ES-I3 (cell line): ENCODE results near the gene PRR11.
"Not testable (repeated sequence)": the region's sequence is repeated elsewhere in the genome, so short reads cannot be mapped to it uniquely, and the experiment has no call there.

ENCODE experiments used
- H3K36me3 ChIP-seq: 2 replicates; pipeline ENCODE4 v1.6.1; 2013; ENCODE audit warnings: mild to moderate bottlenecking, low read length, control low read depth, moderate library complexity; ENCODE audit not compliant: insufficient read depth
- H3K4me1 ChIP-seq: 2 replicates; pipeline ENCODE4 v1.6.1; 2013; ENCODE audit warnings: mild to moderate bottlenecking, control low read depth, low read length; ENCODE audit not compliant: insufficient read depth
- H3K9ac ChIP-seq: 2 replicates; pipeline ENCODE4 v1.6.1; 2013; ENCODE audit warnings: low read depth, mild to moderate bottlenecking, low read length, moderate library complexity
- H3K9me3 ChIP-seq: 2 replicates; pipeline ENCODE4 v1.6.1; 2013; ENCODE audit warnings: mild to moderate bottlenecking, low read length, moderate library complexity; ENCODE audit not compliant: control insufficient read depth, insufficient read depth

The PRR11 gene

GRCh38 chr17:59138339-59138738, 17.2 kb upstream of the PRR11 start:
- not testable (repeated sequence) for H3K9me3 ChIP-seq, H3K4me1 ChIP-seq, H3K9ac ChIP-seq, H3K36me3 ChIP-seq

- no peak overlapping the region for H3K9ac ChIP-seq
- H3K9me3 ChIP-seq = no peaks in the 10 kb centered on the region
- no peaks in the 10 kb centered on the region for H3K4me1 ChIP-seq
- no peaks in the 10 kb centered on the region for H3K36me3 ChIP-seq
Measured at GRCh38 chr17:59139939-59140338, 15.6 kb upstream of the PRR11 start.

GRCh38 chr17:59141860-59142259, 13.7 kb upstream of the PRR11 start:
- H3K36me3 ChIP-seq = no peaks in the 10 kb centered on the region
- H3K9ac ChIP-seq = no peak overlapping the region
- H3K9me3 ChIP-seq = no peaks in the 10 kb centered on the region
- no peaks in the 10 kb centered on the region for H3K4me1 ChIP-seq

GRCh38 chr17:59145571-59146096, 9.9 kb upstream of the PRR11 start:
- H3K36me3 ChIP-seq = no peaks in the 10 kb centered on the region

GRCh38 chr17:59149051-59149450, 6.5 kb upstream of the PRR11 start:
- H3K9ac ChIP-seq = no peak overlapping the region

More at GRCh38 chr17:59145571-59146096, 9.9 kb upstream of the PRR11 start:
- H3K4me1 ChIP-seq = no peaks in the 10 kb centered on the region
- no peaks in the 10 kb centered on the region for H3K9me3 ChIP-seq
- no peak overlapping the region for H3K9ac ChIP-seq

GRCh38 chr17:59149841-59150511, 5.6 kb upstream of the PRR11 start:
- Histone ChIP-seq H3K9me3 (no peaks in the 10 kb centered on the region), H3K9ac (no peak overlapping the region), H3K36me3 (no peaks in the 10 kb centered on the region), H3K4me1 (peaks cover 9% of the 10 kb centered on the region; the same call in 1 of the 2 replicates)

More at GRCh38 chr17:59149051-59149450, 6.5 kb upstream of the PRR11 start:
- Histone ChIP-seq H3K9me3 (no peaks in the 10 kb centered on the region), H3K4me1 (peaks cover 9% of the 10 kb centered on the region; the same call in 1 of the 2 replicates), H3K36me3 (no peaks in the 10 kb centered on the region)

- Histone ChIP-seq H3K4me1 (peaks cover 9% of the 10 kb centered on the region; the same call in 1 of the 2 replicates), H3K36me3 (no peaks in the 10 kb centered on the region), H3K9me3 (no peaks in the 10 kb centered on the region), H3K9ac (no peak overlapping the region)
Measured at GRCh38 chr17:59151006-59151405, 4.5 kb upstream of the PRR11 start.

- no peak overlapping the region for H3K9ac ChIP-seq
- no peaks in the 10 kb centered on the region for H3K9me3 ChIP-seq
- no peaks in the 10 kb centered on the region for H3K36me3 ChIP-seq
- peaks cover 9% of the 10 kb centered on the region; the same call in 1 of the 2 replicates for H3K4me1 ChIP-seq
Measured at GRCh38 chr17:59151591-59151990, 4.0 kb upstream of the PRR11 start.

GRCh38 chr17:59152925-59153324, 2.6 kb upstream of the PRR11 start:
- H3K9ac ChIP-seq = no peak overlapping the region
- no peaks in the 10 kb centered on the region for H3K9me3 ChIP-seq
- no peaks in the 10 kb centered on the region for H3K36me3 ChIP-seq
- peaks cover 9% of the 10 kb centered on the region; the same call in 1 of the 2 replicates for H3K4me1 ChIP-seq

- no peaks in the 10 kb centered on the region for H3K36me3 ChIP-seq
- H3K9me3 ChIP-seq = no peaks in the 10 kb centered on the region
- peaks cover 9% of the 10 kb centered on the region; the same call in 1 of the 2 replicates for H3K4me1 ChIP-seq
- H3K9ac ChIP-seq = peak overlapping the region; percentile 95
Measured at GRCh38 chr17:59154292-59154720, 1.2 kb upstream of the PRR11 start.

GRCh38 chr17:59154721-59155438, 666 bp upstream of the PRR11 start, which contains the start of gene SKA2:
TSS of gene SKA2 (minus strand) at chr17:59155186. CDS start at chr17:59155163, 23 bp downstream.
- Histone ChIP-seq H3K4me1 (peaks cover 9% of the 10 kb centered on the region; the same call in 1 of the 2 replicates), H3K36me3 (no peaks in the 10 kb centered on the region), H3K9me3 (no peaks in the 10 kb centered on the region), H3K9ac (peak within 1 kb of the TSS; percentile 95)

GRCh38 chr17:59160157-59161025, 4.8 kb downstream of the PRR11 start:
- Histone ChIP-seq H3K9ac (no peak overlapping the region), H3K4me1 (no peaks in the 10 kb centered on the region), H3K36me3 (no peaks in the 10 kb centered on the region), H3K9me3 (no peaks in the 10 kb centered on the region)

- Histone ChIP-seq H3K9ac (no peak overlapping the region), H3K9me3 (no peaks in the 10 kb centered on the region), H3K4me1 (peaks cover 4% of the 10 kb centered on the region; the same call in 1 of the 2 replicates), H3K36me3 (no peaks in the 10 kb centered on the region)
Measured at GRCh38 chr17:59161477-59161876, 5.9 kb downstream of the PRR11 start.

- Histone ChIP-seq H3K4me1 (peaks cover 4% of the 10 kb centered on the region; the same call in 1 of the 2 replicates), H3K9ac (no peak overlapping the region), H3K36me3 (peaks cover 10% of the 10 kb centered on the region), H3K9me3 (no peaks in the 10 kb centered on the region)
Measured at GRCh38 chr17:59165933-59166342, 10.4 kb downstream of the PRR11 start.
